Stomach (tissue), 4 donors: ENCODE data around the gene KASH5.

Experiments
- CTCF ChIP-seq, 7 experiments: fragments of 450-650 bp in 4 of 7; fragments of 200-600 bp in 3 of 7; sonication (generic) in 3 of 7; IDR thresholded peaks; one replicate each; pipeline ENCODE4 v1.5.1; 2016 to 2019; ENCODE audit warnings: antibody characterized with exemption in 7 of 7, control low read depth in 2 of 7, mild to moderate bottlenecking in 1 of 7
- EP300 ChIP-seq: sonication (generic); formaldehyde crosslinking; IDR thresholded peaks from one replicate; pipeline ENCODE4 v1.6.1; 2017; ENCODE audit warnings: antibody characterized with exemption
- POLR2A ChIP-seq, 4 donors: fragments of 450-650 bp; IDR thresholded peaks; one replicate each; pipeline ENCODE4 v1.6.1; 2016; ENCODE audit warnings: antibody characterized with exemption in 4 of 4, control low read depth in 2 of 4, mild to moderate bottlenecking in 1 of 4, moderate library complexity in 1 of 4
- POLR2AphosphoS5 ChIP-seq, 3 donors: sonication (generic); formaldehyde crosslinking; IDR thresholded peaks; one replicate each; pipeline ENCODE4 v1.6.1; 2016; ENCODE audit warnings: antibody characterized with exemption in 3 of 3

GRCh38 chr19:49382639-49383038, 5.4 kb upstream of the KASH5 start:
- no peak for TF ChIP-seq POLR2A (IDR thresholded peaks at IDR 0.05)
- no peak for TF ChIP-seq CTCF (IDR thresholded peaks at IDR 0.05)
- no peak for TF ChIP-seq POLR2AphosphoS5 (IDR thresholded peaks at IDR 0.05)
- TF ChIP-seq EP300: no peak
